Suprapubic skin (tissue), 4 donors: ENCODE data around the gene SPATA3. TPM values are rescaled to one million over a fixed set of nuclear protein-coding genes. Genes with fewer than 3 reads are reported as not detected.

ENCODE experiments used
- DNase-seq, 2 donors: peaks; one replicate each; pipeline ENCODE4 v3.0.0-alpha.2; 2019; ENCODE audit warnings: low spot score in 2 of 2
- H3K27ac ChIP-seq: fragments of 200-600 bp; sonication (generic); one replicate; pipeline ENCODE4 v1.5.1; 2019
- H3K27me3 ChIP-seq: fragments of 200-600 bp; sonication (generic); one replicate; pipeline ENCODE4 v1.5.1; 2019
- H3K36me3 ChIP-seq: fragments of 200-600 bp; sonication (generic); one replicate; pipeline ENCODE4 v1.5.1; 2019
- H3K4me1 ChIP-seq: fragments of 200-600 bp; sonication (generic); one replicate; pipeline ENCODE4 v1.5.1; 2019
- H3K4me3 ChIP-seq: fragments of 200-600 bp; sonication (generic); one replicate; pipeline ENCODE4 v1.5.1; 2019; ENCODE audit warnings: mild to moderate bottlenecking
- H3K9me3 ChIP-seq: fragments of 200-600 bp; sonication (generic); one replicate; pipeline ENCODE4 v1.5.1; 2019
- EP300 ChIP-seq: sonication (generic); formaldehyde crosslinking; IDR thresholded peaks from one replicate; pipeline ENCODE4 v1.6.1; 2017; ENCODE audit warnings: antibody characterized with exemption
- POLR2A ChIP-seq, 2 donors: fragments of 450-650 bp; IDR thresholded peaks; one replicate each; pipeline ENCODE4 v1.6.1; 2017; ENCODE audit warnings: antibody characterized with exemption in 2 of 2, mild to moderate bottlenecking in 2 of 2, moderate library complexity in 2 of 2
- POLR2AphosphoS5 ChIP-seq, 3 donors: sonication (generic); formaldehyde crosslinking; IDR thresholded peaks; one replicate each; pipeline ENCODE4 v1.6.1; 2017; ENCODE audit warnings: antibody characterized with exemption in 3 of 3
- WGBS: methylation state at CpG from one replicate; pipeline ENCODE4 v1.1.5; 2018; 5-methylcytosine and 5-hydroxymethylcytosine counted together
- total RNA-seq, 4 donors: library from RNA; depleted of rRNA; stranded (reverse); fragments of >200 nt; gene quantifications; one replicate each; pipeline ENCODE4 v1.1.0, GENCODE V29; 2016
- TF ChIP-seq, protein P1 (sequence below), 2 donors: fragments of 200-600 bp in 1 of 2; fragments of 450-650 bp in 1 of 2; sonication (generic) in 1 of 2; IDR thresholded peaks; one replicate each; pipeline ENCODE4 v1.5.1; 2016 to 2019; ENCODE audit warnings: antibody characterized with exemption in 2 of 2, mild to moderate bottlenecking in 1 of 2, moderate library complexity in 1 of 2

The SPATA3 gene
- total RNA-seq, 4 donors from 2014 or later = not detected

DNA sequence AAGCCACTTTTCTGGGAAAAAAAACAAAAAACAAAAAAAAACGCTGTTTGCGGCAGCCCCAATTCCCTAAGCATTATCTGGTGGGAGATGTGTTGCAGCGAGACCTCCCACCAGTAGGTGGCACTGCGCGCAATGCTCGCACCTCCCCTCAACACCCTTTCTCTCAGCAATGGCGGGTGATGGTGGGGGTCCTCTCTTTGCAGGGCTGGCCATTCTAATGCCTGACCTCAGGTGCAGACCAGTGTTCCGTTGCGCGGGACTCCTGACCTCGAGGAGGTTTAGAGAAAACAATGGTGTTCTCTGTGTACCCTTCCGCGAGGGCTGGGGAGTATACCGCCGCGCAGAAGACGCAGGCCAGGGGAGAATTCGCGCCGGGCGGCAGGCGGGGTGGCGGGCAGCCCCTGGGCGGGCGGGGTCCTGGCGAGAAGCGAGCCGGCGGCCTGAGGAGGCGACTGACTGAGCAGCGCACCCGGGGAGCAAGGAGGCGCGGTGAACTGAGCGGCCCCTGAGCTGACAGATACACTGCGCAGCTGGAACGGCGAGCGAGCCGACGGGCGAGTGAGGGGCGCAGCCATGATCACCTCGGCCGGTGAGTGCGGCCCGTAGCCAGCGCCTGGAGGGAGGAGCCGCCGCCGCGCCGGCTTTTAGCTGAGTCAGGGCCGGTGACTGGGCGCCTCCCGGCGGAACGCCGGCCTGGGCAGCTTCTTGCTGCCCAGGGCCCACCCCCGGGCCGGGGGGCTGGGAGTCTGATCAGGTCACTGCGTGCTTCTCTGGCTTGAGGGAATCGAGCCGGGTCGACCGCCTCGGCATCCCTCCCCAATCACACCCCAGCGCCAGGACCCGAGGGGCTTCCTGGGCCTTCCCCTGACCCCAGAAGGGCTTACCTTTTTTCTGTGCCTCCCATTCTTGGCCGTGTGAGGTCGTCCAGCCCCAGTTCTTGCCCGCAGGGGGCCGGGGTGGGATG lies 60.8 kb downstream of the SPATA3 start, which contains the start of gene PSMD1:
Gene PSMD1, plus strand, starts transcription at position 415 of the 964 bp plus-strand sequence. Its CDS starts 159 bp downstream, at position 574.
- peak within 1 kb of the TSS; percentile 94 for H3K27ac ChIP-seq
- H3K36me3 ChIP-seq = no peaks in the 10 kb centered on the region
- TF ChIP-seq POLR2A (IDR thresholded peaks at IDR 0.05) (no peak), POLR2AphosphoS5 (IDR thresholded peaks at IDR 0.05) (peak in 1 of 3 donors; percentile 80), EP300 (no peak)
- TF ChIP-seq, protein P1, sequence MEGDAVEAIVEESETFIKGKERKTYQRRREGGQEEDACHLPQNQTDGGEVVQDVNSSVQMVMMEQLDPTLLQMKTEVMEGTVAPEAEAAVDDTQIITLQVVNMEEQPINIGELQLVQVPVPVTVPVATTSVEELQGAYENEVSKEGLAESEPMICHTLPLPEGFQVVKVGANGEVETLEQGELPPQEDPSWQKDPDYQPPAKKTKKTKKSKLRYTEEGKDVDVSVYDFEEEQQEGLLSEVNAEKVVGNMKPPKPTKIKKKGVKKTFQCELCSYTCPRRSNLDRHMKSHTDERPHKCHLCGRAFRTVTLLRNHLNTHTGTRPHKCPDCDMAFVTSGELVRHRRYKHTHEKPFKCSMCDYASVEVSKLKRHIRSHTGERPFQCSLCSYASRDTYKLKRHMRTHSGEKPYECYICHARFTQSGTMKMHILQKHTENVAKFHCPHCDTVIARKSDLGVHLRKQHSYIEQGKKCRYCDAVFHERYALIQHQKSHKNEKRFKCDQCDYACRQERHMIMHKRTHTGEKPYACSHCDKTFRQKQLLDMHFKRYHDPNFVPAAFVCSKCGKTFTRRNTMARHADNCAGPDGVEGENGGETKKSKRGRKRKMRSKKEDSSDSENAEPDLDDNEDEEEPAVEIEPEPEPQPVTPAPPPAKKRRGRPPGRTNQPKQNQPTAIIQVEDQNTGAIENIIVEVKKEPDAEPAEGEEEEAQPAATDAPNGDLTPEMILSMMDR (IDR thresholded peaks at IDR 0.05) = peak; percentile 92 to 97
- peak within 1 kb of the TSS; percentile 93 for H3K4me3 ChIP-seq
- H3K9me3 ChIP-seq = no peaks in the 10 kb centered on the region
- no peaks in the 10 kb centered on the region for H3K27me3 ChIP-seq
- DNase-seq = peak; percentile 94 to 95
- peaks cover 37% of the 10 kb centered on the region for H3K4me1 ChIP-seq
- WGBS = under 1% methylated on average over 29 of the region's 73 CpGs

DNA sequence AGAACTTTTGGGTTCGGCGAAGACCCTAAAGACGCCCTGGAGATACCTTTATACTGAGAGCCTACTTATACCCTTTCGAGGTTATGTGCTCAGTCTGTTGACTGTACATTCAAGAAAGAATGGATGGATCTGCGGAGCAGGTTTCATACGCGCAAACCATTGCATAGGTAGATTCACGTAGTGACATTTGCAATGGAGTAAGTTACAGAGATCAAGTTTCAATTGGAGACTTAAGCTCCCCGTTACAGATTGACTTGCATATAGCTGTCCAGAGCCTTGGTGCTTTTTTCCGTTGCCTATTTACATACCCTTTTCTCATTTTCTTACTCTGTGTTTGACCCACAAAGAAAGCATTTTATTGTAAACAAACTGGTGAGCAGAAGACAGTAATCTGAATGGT lies 61.7 kb downstream of the SPATA3 start:
- no peaks in the 10 kb centered on the region for H3K27me3 ChIP-seq
- H3K36me3 ChIP-seq = peaks cover 4% of the 10 kb centered on the region
- DNase-seq = no peak
- WGBS = 9% methylated on average over 10 of the region's 10 CpGs
- peak overlapping the region; percentile 93 for H3K4me3 ChIP-seq
- TF ChIP-seq POLR2AphosphoS5 (IDR thresholded peaks at IDR 0.05) (no peak), POLR2A (IDR thresholded peaks at IDR 0.05) (no peak), EP300 (no peak)
- TF ChIP-seq, protein P1 (IDR thresholded peaks at IDR 0.05) = no peak
- H3K4me1 ChIP-seq = peaks cover 32% of the 10 kb centered on the region
- no peaks in the 10 kb centered on the region for H3K9me3 ChIP-seq
- no peak overlapping the region for H3K27ac ChIP-seq

Other genes starting within 250 kb of the SPATA3 start
- gene ITM2C, start 131.2 kb upstream of the SPATA3 start, total RNA-seq = 10 to 100 TPM in 3 of 4 donors, 1 to 10 TPM in 1; 9.0 to 17.9 (median 11.4) TPM
- 1 to 10 TPM in 1 of 4 donors, under 1 TPM in 1, not detected in 2; 0.72 to 1.2 TPM for gene GPR55, start 70.9 kb upstream of the SPATA3 start, total RNA-seq
- 1 to 10 TPM; 2.6 to 9.0 (median 5.8) TPM for gene C2orf72, start 41.4 kb downstream of the SPATA3 start, total RNA-seq
- 10 to 100 TPM; 45.5 to 60.2 (median 56.8) TPM for gene PSMD1, start 60.7 kb downstream of the SPATA3 start, total RNA-seq
- not detected for gene HTR2B, start 128.9 kb downstream of the SPATA3 start, total RNA-seq
- 10 to 100 TPM in 2 of 4 donors, 1 to 10 TPM in 2; 6.5 to 11.5 (median 9.3) TPM for gene ARMC9, start 202.5 kb downstream of the SPATA3 start, total RNA-seq